Calu3 (cell line): ENCODE results near the gene KRTAP6-3. TPM values are rescaled to one million over a fixed set of nuclear protein-coding genes. Genes with fewer than 3 reads are reported as not detected.

ENCODE experiments used
- BruUV-seq: library from RNA; stranded (reverse); fragments of 400-500 nt; replicated peaks from 2 replicates; lab custom pipeline; 2021; lab: Mats Ljungman, UMichigan
- CTCF ChIA-PET: fragments of 300-600 bp; sonication (Branson Sonifier 250); formaldehyde crosslinking; loops from one replicate; lab custom pipeline; 2022; ENCODE audit warnings: antibody characterized with exemption; lab: Charles Lee
- DNase-seq: peaks from one replicate; pipeline ENCODE4 v3.0.0; 2022
- H3K27ac Mint-ChIP-seq: one replicate; pipeline ENCODE4 v1.8.0; 2022; ENCODE audit warnings: mixed read lengths; ENCODE audit not compliant: unreplicated experiment
- H3K27me3 Mint-ChIP-seq: one replicate; pipeline ENCODE4 v1.8.0; 2022; ENCODE audit warnings: mixed read lengths; ENCODE audit not compliant: unreplicated experiment
- H3K36me3 Mint-ChIP-seq: one replicate; pipeline ENCODE4 v1.8.0; 2022; ENCODE audit warnings: mild to moderate bottlenecking, moderate library complexity, mixed read lengths; ENCODE audit not compliant: insufficient read depth, unreplicated experiment
- H3K4me1 Mint-ChIP-seq: one replicate; pipeline ENCODE4 v1.8.0; 2022; ENCODE audit warnings: mild to moderate bottlenecking, low read depth, mixed read lengths; ENCODE audit not compliant: unreplicated experiment
- H3K4me3 Mint-ChIP-seq: one replicate; pipeline ENCODE4 v1.8.0; 2022; ENCODE audit warnings: mild to moderate bottlenecking, low read depth, moderate library complexity, mixed read lengths; ENCODE audit not compliant: unreplicated experiment
- H3K9me3 Mint-ChIP-seq: one replicate; pipeline ENCODE4 v1.8.0; 2022; ENCODE audit warnings: low read depth, mixed read lengths; ENCODE audit not compliant: unreplicated experiment
- CTCF ChIP-seq: fragments of 200-600 bp; IDR thresholded peaks from one replicate; pipeline ENCODE4 v1.8.0; 2022; ENCODE audit warnings: antibody characterized with exemption; ENCODE audit not compliant: unreplicated experiment
- intact Hi-C: fragments of 100-400 bp; cut with micrococcal nuclease; formaldehyde crosslinking; loops from one replicate; pipeline ENCODE4 v1.10.0; 2022; ENCODE audit not compliant: unreplicated experiment
- total RNA-seq: library from RNA; stranded (reverse); gene quantifications from 2 replicates; pipeline ENCODE4 v1.2.3, GENCODE V29; 2022

The KRTAP6-3 gene
- total RNA-seq, 1 experiment from 2014 or later = not detected

- Mint-ChIP-seq H3K4me3 (no peak overlapping the region), H3K27me3 (no peaks in the 10 kb centered on the region), H3K9me3 (peaks cover 6% of the 10 kb centered on the region), H3K36me3 (no peaks in the 10 kb centered on the region), H3K27ac (no peak overlapping the region), H3K4me1 (no peaks in the 10 kb centered on the region)
- no TSS peak for BruUV-seq
- CTCF ChIA-PET = no interaction called here
- DNase-seq = no peak
- TF ChIP-seq CTCF = no peak
- intact Hi-C loops = no loop called here
Observed at GRCh38 chr21:30561957-30562356, 30.3 kb upstream of the KRTAP6-3 start.

- intact Hi-C loops = no loop called here
- Mint-ChIP-seq H3K36me3 (no peaks in the 10 kb centered on the region), H3K27ac (no peak overlapping the region), H3K4me3 (no peak overlapping the region), H3K9me3 (peaks cover 6% of the 10 kb centered on the region), H3K4me1 (no peaks in the 10 kb centered on the region), H3K27me3 (no peaks in the 10 kb centered on the region)
- DNase-seq = no peak
- CTCF ChIA-PET = no interaction called here
- no TSS peak for BruUV-seq
- TF ChIP-seq CTCF = no peak
Observed at GRCh38 chr21:30563072-30563471, 29.2 kb upstream of the KRTAP6-3 start.

- Mint-ChIP-seq H3K4me3 (no peak overlapping the region), H3K27ac (no peak overlapping the region), H3K9me3 (peaks cover 6% of the 10 kb centered on the region), H3K36me3 (no peaks in the 10 kb centered on the region), H3K4me1 (no peaks in the 10 kb centered on the region), H3K27me3 (no peaks in the 10 kb centered on the region)
- intact Hi-C loops = no loop called here
- no TSS peak for BruUV-seq
- DNase-seq = no peak
- CTCF ChIA-PET = no interaction called here
- no peak for TF ChIP-seq CTCF
Observed at GRCh38 chr21:30563630-30564029, 28.6 kb upstream of the KRTAP6-3 start.

GRCh38 chr21:30567617-30568016 lies 24.6 kb upstream of the KRTAP6-3 start:
- intact Hi-C loops = no loop called here
- H3K9me3 Mint-ChIP-seq = peaks cover 11% of the 10 kb centered on the region
- H3K27me3 Mint-ChIP-seq = no peaks in the 10 kb centered on the region
- H3K27ac Mint-ChIP-seq = no peak overlapping the region
- DNase-seq = no peak
- CTCF ChIA-PET = no interaction called here
- H3K4me3 Mint-ChIP-seq = no peak overlapping the region
- BruUV-seq = no TSS peak
- no peaks in the 10 kb centered on the region for H3K36me3 Mint-ChIP-seq
- H3K4me1 Mint-ChIP-seq = no peaks in the 10 kb centered on the region
- no peak for TF ChIP-seq CTCF

- intact Hi-C loops = no loop called here
- H3K27me3 Mint-ChIP-seq = no peaks in the 10 kb centered on the region
- H3K36me3 Mint-ChIP-seq = no peaks in the 10 kb centered on the region
- H3K9me3 Mint-ChIP-seq = peaks cover 3% of the 10 kb centered on the region
- BruUV-seq = no TSS peak
- CTCF ChIA-PET = no interaction called here
- no peak for DNase-seq
- TF ChIP-seq CTCF = no peak
- no peak overlapping the region for H3K4me3 Mint-ChIP-seq
- H3K4me1 Mint-ChIP-seq = no peaks in the 10 kb centered on the region
- H3K27ac Mint-ChIP-seq = no peak overlapping the region
Observed at GRCh38 chr21:30577766-30578165, 14.5 kb upstream of the KRTAP6-3 start.
